Measurements from ENCODE around the gene SHANK3.

SHANK3 gene

DNA sequence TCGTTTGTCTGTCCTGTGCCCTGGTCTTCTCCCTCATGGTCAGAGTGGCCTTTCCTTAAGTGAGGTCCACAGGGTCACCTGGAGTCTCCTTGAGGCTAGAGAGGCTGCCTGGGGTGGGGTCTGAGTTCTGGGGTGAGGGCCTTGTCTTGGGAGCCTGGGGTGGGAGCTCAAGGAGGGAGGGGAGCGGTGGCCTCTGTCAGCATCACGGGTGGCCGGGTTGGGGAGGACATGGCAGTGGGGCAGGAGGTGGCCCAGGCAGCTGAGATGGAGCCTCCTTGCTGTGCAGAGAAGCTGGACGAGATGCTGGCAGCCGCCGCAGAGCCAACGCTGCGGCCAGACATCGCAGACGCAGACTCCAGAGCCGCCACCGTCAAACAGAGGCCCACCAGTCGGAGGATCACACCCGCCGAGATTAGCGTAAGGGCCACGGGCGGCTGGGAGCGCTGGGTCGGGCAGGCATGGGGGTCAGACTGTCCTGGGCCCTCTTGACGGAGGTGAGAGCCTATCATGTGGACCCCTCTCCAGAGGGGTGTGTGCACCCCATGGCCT lies 42.1 kb downstream of the SHANK3 start:
- DNase-seq = no peak

DNA sequence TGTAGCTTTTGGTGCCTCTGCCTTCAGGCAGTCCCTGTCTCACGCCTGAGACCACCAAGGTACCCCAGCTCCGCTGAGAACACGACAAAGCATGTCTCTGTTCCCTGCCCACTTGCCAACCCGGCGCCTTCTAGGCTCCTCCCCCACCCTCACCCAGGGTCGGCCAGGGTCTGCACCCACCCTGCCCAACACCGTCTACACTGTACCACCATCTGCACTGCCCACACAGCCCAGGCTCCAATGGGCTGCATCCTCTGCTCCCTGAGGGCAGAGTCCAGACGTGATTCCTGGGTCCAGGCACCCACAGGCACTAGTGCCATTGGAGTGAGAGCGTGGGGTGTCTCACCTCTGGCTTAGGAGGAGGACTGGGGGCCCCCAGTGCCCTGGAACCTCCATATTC lies 42.6 kb downstream of the SHANK3 start:
- DNase-seq = no peak

DNA sequence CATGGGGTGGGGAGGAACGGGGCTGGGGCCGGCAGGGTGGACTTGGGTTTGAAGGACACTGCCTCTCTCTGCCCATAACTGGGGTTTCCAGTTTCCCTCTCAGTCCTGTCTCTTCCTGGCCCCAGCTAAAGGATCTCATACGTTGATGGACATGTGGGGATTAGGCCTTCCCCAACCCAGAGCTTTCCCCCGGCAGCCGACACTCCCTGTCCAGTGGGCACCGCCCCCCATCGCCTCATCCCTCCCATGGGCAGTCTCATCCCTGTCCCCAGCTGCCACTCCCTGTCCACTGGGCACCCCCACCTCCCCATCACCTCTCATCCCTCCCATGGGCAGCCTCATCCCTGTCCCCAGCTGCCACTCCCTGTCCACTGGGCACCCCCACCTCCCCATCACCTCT lies 43.2 kb downstream of the SHANK3 start:
- DNase-seq = no peak

DNA sequence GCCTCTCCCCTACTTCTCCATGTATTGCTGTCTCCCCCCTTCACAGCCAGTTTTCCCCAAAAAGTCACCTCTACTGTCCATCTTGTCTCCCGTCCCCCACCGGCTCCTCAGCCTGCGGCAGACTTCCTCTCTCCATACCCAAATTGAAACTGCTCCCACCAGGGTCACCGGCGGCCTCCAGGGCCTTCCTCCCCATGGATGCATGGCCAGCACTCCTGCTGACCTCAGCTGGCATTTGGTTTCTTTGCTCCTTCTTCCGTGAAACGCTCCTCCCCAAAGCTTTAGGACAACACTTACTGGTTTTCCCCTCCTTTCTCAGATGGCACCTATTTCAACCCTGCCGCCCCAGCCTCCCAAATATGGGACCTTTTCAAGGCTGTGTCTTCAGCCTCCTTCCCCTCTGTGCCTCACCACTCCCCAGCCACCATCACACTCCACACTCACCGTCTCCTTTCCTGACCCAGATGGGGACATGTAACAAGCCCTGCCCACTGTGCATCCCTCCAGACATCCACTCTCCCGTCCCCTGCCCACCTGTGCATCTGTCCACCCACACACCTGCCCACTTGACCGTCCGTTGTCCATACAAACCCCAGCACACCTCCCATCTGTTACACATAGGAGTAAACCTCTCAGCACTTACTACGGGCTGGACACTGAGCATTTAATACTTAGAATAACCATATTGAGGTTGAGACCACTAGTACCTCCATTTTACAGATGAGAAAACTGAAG lies 43.8 kb downstream of the SHANK3 start:
- no peak for DNase-seq

DNA sequence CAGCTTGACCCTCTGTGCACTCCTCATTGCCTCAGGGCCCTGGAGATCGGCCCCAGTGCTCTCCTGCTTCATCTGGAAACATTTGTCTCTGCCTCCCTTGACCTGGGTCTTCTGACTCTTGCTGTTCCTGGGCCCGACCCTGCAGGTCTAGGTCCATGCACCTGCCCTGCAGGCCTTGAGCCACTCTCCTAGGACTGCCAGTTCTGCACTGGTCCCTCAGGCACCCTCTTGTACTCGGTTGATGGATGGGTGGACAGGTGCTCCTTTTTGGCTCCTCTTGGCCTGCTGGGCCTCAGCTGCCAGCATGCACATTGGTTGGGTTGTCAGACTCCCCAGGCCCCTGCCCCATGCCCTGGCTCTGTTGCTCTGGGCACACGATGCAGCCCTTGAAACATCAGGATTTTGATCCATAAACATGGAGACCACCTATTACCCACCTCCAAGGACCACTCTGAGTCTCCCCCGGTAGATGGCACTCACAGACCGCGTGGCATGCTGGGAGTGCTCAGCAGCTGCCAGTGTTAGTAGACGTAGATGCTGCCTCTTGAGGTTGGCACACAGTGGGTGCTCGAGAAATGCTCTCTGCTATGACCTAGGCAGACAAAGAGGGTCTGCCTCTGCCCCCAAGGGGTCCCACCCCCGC lies 45.2 kb downstream of the SHANK3 start:
- no peak for DNase-seq

DNA sequence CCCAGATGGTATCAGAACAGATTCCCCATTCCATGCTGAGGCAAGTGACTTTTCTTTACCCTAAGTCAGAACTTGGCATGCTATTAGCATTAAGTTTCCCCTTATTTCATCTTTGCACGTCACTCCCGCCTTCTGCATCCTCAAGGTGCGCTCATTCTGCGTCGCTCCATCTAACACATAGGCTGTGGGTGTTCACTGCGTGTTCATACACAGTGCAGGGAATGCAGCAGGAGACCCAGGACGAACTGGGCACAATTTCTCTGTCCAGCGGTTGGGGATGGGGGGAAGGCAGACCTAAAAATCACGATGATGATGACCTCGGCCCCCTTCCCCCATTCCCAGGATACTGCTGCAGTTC lies 45.7 kb downstream of the SHANK3 start:
- no peak for DNase-seq

DNA sequence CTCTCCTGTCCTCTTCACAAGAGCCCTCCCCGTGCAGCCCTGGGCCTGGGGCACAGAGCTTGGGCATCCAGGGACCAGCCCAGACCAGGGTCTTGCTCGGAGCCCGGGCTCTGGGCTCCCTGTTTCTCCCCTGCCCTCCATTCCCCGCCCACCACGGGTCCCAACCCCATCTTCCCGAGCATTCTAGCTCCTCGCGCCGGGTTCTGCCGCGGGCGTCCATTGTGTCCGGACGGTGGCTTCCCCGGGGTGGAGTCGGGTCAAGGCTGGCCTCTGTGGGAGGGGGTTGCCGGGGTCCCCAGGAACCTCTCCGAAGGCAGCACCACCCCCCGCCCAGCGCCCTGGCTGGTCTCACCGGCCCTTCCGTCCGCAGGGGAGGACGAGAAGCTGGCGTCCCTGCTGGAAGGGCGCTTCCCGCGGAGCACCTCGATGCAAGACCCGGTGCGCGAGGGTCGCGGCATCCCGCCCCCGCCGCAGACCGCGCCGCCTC lies 47.2 kb downstream of the SHANK3 start:
- no peak for DNase-seq

DNA sequence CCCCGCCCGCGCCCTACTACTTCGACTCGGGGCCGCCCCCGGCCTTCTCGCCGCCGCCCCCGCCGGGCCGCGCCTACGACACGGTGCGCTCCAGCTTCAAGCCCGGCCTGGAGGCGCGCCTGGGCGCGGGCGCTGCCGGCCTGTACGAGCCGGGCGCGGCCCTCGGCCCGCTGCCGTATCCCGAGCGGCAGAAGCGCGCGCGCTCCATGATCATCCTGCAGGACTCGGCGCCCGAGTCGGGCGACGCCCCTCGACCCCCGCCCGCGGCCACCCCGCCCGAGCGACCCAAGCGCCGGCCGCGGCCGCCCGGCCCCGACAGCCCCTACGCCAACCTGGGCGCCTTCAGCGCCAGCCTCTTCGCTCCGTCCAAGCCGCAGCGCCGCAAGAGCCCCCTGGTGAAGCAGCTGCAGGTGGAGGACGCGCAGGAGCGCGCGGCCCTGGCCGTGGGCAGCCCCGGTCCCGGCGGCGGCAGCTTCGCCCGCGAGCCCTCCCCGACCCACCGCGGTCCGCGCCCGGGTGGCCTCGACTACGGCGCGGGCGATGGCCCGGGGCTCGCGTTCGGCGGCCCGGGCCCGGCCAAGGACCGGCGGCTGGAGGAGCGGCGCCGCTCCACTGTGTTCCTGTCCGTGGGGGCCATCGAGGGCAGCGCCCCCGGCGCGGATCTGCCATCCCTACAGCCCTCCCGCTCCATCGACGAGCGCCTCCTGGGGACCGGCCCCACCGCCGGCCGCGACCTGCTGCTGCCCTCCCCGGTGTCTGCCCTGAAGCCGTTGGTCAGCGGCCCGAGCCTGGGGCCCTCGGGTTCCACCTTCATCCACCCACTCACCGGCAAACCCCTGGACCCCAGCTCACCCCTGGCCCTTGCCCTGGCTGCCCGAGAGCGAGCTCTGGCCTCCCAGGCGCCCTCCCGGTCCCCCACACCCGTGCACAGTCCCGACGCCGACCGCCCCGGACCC lies 48.0 kb downstream of the SHANK3 start:
- no peak for DNase-seq

DNA sequence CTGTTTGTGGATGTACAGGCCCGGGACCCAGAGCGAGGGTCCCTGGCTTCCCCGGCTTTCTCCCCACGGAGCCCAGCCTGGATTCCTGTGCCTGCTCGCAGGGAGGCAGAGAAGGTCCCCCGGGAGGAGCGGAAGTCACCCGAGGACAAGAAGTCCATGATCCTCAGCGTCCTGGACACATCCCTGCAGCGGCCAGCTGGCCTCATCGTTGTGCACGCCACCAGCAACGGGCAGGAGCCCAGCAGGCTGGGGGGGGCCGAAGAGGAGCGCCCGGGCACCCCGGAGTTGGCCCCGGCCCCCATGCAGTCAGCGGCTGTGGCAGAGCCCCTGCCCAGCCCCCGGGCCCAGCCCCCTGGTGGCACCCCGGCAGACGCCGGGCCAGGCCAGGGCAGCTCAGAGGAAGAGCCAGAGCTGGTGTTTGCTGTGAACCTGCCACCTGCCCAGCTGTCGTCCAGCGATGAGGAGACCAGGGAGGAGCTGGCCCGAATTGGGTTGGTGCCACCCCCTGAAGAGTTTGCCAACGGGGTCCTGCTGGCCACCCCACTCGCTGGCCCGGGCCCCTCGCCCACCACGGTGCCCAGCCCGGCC lies 48.7 kb downstream of the SHANK3 start:
- no peak for DNase-seq

DNA sequence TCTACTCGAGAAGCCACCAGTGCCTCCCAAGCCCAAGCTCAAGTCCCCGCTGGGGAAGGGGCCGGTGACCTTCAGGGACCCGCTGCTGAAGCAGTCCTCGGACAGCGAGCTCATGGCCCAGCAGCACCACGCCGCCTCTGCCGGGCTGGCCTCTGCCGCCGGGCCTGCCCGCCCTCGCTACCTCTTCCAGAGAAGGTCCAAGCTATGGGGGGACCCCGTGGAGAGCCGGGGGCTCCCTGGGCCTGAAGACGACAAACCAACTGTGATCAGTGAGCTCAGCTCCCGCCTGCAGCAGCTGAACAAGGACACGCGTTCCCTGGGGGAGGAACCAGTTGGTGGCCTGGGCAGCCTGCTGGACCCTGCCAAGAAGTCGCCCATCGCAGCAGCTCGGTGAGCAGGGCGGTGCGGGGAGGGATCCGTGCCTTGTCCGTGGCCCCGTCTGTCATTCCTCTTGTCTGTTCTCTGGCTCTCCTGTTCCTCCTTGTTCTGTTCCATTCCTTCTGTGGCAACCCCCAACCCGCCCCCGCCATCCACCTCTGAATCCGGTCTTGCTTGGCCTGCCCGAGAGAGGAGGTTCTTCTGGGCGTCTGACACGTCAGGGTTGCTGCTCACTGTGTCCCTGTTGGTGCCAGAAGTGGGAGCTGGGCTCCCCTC lies 49.6 kb downstream of the SHANK3 start:
- DNase-seq = no peak

Data from effector CD8-positive, alpha-beta T cell (primary cell).